Measurements from ENCODE around the gene SLC35E2B. TPM values are rescaled to one million over a fixed set of nuclear protein-coding genes. Genes with fewer than 3 reads are reported as not detected.
"Not testable (repeated sequence)": the region's sequence is repeated elsewhere in the genome, so short reads cannot be mapped to it uniquely, and the experiment has no call there.

Gene SLC35E2B
- total and polyA plus RNA-seq, 2 donors (not counting 1 experiment from before 2014, with no cell fraction given) = 17.5 to 55.8 TPM

DNA sequence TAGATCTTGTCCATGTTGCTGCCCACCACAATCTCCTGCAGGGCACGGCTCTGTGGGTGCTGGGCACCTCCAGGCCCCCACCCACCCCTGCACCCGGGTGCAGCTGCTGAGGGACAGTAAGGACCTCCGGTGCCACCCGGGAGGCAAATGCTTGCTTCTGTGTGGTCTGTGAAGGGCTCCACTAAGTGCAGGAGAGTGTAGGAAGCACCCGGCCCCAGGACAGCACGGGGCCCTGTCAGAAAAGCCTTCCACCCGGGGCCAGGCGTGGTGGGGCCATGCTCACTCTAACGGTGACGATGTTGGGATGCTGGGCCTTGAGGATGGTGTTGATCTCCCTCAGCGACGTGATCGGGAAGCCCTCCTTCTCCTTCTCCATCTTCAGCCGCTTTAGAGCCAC is 55.1 kb downstream of the SLC35E2B start:
- H3K4me1 ChIP-seq (ENCODE audit: control insufficient read depth, extremely low read depth, insufficient read depth, low read length); H3K4me2 ChIP-seq (ENCODE audit: extremely low read depth, insufficient read depth, low read length); H3K79me2 ChIP-seq (ENCODE audit: control insufficient read depth, insufficient read depth, low read length); H2AFZ ChIP-seq (ENCODE audit: low read length); H3K9me3 ChIP-seq (ENCODE audit: control insufficient read depth, insufficient read depth, low read depth, low read length); DNase-seq (ENCODE audit: low read depth in 2 of 2); H3K9ac ChIP-seq (ENCODE audit: insufficient read depth, low read length); H3K36me3 ChIP-seq (ENCODE audit: control insufficient read depth, insufficient read depth, low read length); H4K20me1 ChIP-seq (ENCODE audit: control insufficient read depth, extremely low read depth, insufficient read depth, low read length); H3K4me3 ChIP-seq (replicated peaks in 1 of 4; ENCODE audit: control extremely low read depth in 1 of 4, insufficient read depth in 1 of 4, low read depth in 3 of 4, low read length in 4 of 4); H3K27me3 ChIP-seq (ENCODE audit: control insufficient read depth, insufficient read depth, low read length); H3K27ac ChIP-seq (ENCODE audit: insufficient read depth, low read length): not testable (repeated sequence)

- H3K27me3 ChIP-seq (ENCODE audit: control insufficient read depth, insufficient read depth, low read length); H3K4me3 ChIP-seq (replicated peaks in 1 of 4; ENCODE audit: control extremely low read depth in 1 of 4, insufficient read depth in 1 of 4, low read depth in 3 of 4, low read length in 4 of 4); H3K36me3 ChIP-seq (ENCODE audit: control insufficient read depth, insufficient read depth, low read length); H3K9me3 ChIP-seq (ENCODE audit: control insufficient read depth, insufficient read depth, low read depth, low read length); H3K27ac ChIP-seq (ENCODE audit: insufficient read depth, low read length); H3K4me1 ChIP-seq (ENCODE audit: control insufficient read depth, extremely low read depth, insufficient read depth, low read length); H3K79me2 ChIP-seq (ENCODE audit: control insufficient read depth, insufficient read depth, low read length); H3K4me2 ChIP-seq (ENCODE audit: extremely low read depth, insufficient read depth, low read length); H2AFZ ChIP-seq (ENCODE audit: low read length); DNase-seq (ENCODE audit: low read depth in 2 of 2); H3K9ac ChIP-seq (ENCODE audit: insufficient read depth, low read length); H4K20me1 ChIP-seq (ENCODE audit: control insufficient read depth, extremely low read depth, insufficient read depth, low read length): not testable (repeated sequence)
Measured at GRCh38 chr1:1636621-1637478, 55.7 kb downstream of the SLC35E2B start.

- not testable (repeated sequence) for DNase-seq (ENCODE audit: low read depth in 2 of 2); H3K27me3 ChIP-seq (ENCODE audit: control insufficient read depth, insufficient read depth, low read length); H3K9ac ChIP-seq (ENCODE audit: insufficient read depth, low read length); H3K4me2 ChIP-seq (ENCODE audit: extremely low read depth, insufficient read depth, low read length); H2AFZ ChIP-seq (ENCODE audit: low read length); H3K36me3 ChIP-seq (ENCODE audit: control insufficient read depth, insufficient read depth, low read length); H4K20me1 ChIP-seq (ENCODE audit: control insufficient read depth, extremely low read depth, insufficient read depth, low read length); H3K27ac ChIP-seq (ENCODE audit: insufficient read depth, low read length); H3K9me3 ChIP-seq (ENCODE audit: control insufficient read depth, insufficient read depth, low read depth, low read length); H3K79me2 ChIP-seq (ENCODE audit: control insufficient read depth, insufficient read depth, low read length); H3K4me1 ChIP-seq (ENCODE audit: control insufficient read depth, extremely low read depth, insufficient read depth, low read length); H3K4me3 ChIP-seq (replicated peaks in 1 of 4; ENCODE audit: control extremely low read depth in 1 of 4, insufficient read depth in 1 of 4, low read depth in 3 of 4, low read length in 4 of 4)
Measured at GRCh38 chr1:1634613-1635012, 58.0 kb downstream of the SLC35E2B start.

GRCh38 chr1:1633409-1633808 is 59.2 kb downstream of the SLC35E2B start:
- not testable (repeated sequence) for H3K9ac ChIP-seq (ENCODE audit: insufficient read depth, low read length); H4K20me1 ChIP-seq (ENCODE audit: control insufficient read depth, extremely low read depth, insufficient read depth, low read length); H3K4me3 ChIP-seq (replicated peaks in 1 of 4; ENCODE audit: control extremely low read depth in 1 of 4, insufficient read depth in 1 of 4, low read depth in 3 of 4, low read length in 4 of 4); DNase-seq (ENCODE audit: low read depth in 2 of 2); H3K36me3 ChIP-seq (ENCODE audit: control insufficient read depth, insufficient read depth, low read length); H3K4me2 ChIP-seq (ENCODE audit: extremely low read depth, insufficient read depth, low read length); H2AFZ ChIP-seq (ENCODE audit: low read length); H3K9me3 ChIP-seq (ENCODE audit: control insufficient read depth, insufficient read depth, low read depth, low read length); H3K27me3 ChIP-seq (ENCODE audit: control insufficient read depth, insufficient read depth, low read length); H3K4me1 ChIP-seq (ENCODE audit: control insufficient read depth, extremely low read depth, insufficient read depth, low read length); H3K79me2 ChIP-seq (ENCODE audit: control insufficient read depth, insufficient read depth, low read length); H3K27ac ChIP-seq (ENCODE audit: insufficient read depth, low read length)
